Measurements from ENCODE around the gene NFAT5.

NFAT5 gene

GRCh38 chr16:69707920-69708683 lies 142.3 kb downstream of the NFAT5 start:
- TF ChIP-seq, protein P1, sequence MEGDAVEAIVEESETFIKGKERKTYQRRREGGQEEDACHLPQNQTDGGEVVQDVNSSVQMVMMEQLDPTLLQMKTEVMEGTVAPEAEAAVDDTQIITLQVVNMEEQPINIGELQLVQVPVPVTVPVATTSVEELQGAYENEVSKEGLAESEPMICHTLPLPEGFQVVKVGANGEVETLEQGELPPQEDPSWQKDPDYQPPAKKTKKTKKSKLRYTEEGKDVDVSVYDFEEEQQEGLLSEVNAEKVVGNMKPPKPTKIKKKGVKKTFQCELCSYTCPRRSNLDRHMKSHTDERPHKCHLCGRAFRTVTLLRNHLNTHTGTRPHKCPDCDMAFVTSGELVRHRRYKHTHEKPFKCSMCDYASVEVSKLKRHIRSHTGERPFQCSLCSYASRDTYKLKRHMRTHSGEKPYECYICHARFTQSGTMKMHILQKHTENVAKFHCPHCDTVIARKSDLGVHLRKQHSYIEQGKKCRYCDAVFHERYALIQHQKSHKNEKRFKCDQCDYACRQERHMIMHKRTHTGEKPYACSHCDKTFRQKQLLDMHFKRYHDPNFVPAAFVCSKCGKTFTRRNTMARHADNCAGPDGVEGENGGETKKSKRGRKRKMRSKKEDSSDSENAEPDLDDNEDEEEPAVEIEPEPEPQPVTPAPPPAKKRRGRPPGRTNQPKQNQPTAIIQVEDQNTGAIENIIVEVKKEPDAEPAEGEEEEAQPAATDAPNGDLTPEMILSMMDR (IDR thresholded peaks at IDR 0.05; ENCODE audit: low read depth, low read length): no peak
- H3K4me3 ChIP-seq (ENCODE audit: low read depth, low read length): no peak overlapping the region
- no peak for DNase-seq (ENCODE audit: low read depth, low spot score)
- in situ Hi-C loops (cut with HindIII; ENCODE audit: low sequenced_read_pairs): no loop called here

- in situ Hi-C loops (cut with HindIII; ENCODE audit: low sequenced_read_pairs): no loop called here
- TF ChIP-seq, protein P1 (IDR thresholded peaks at IDR 0.05; ENCODE audit: low read depth, low read length): peak; percentile 50
- H3K4me3 ChIP-seq (ENCODE audit: low read depth, low read length): no peak overlapping the region
- DNase-seq (ENCODE audit: low read depth, low spot score): peak; percentile 69
These were observed 143.8 kb downstream of the NFAT5 start for GRCh38 chr16:69709456-69710084.

- TF ChIP-seq, protein P1 (IDR thresholded peaks at IDR 0.05; ENCODE audit: low read depth, low read length): no peak
- in situ Hi-C loops (cut with HindIII; ENCODE audit: low sequenced_read_pairs): no loop called here
- DNase-seq (ENCODE audit: low read depth, low spot score): peak; percentile 66
- no peak overlapping the region for H3K4me3 ChIP-seq (ENCODE audit: low read depth, low read length)
These were observed 145.5 kb downstream of the NFAT5 start for GRCh38 chr16:69711115-69711740.

DNA sequence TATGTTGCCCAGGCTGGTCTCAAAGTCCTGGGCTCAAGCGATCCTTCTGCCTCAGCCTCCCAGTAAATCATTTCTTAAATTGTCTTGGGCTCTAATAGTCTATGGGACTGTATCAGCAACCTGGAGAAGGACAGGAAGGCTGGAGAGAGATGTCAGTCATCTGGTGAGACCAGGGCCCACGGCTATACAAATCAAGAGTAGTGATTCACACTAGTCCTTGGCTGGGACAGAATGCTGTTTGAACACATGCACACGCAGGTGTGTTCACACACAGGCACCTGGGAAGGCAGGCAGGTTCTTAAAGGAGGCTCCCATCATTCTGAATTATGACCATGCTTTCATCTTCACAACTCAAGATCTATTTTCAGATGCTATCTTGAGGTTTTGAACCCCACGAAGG lies 146.5 kb downstream of the NFAT5 start:
- no peak overlapping the region for H3K4me3 ChIP-seq (ENCODE audit: low read depth, low read length)
- TF ChIP-seq, protein P1 (IDR thresholded peaks at IDR 0.05; ENCODE audit: low read depth, low read length): no peak
- in situ Hi-C loops (cut with HindIII; ENCODE audit: low sequenced_read_pairs): no loop called here
- no peak for DNase-seq (ENCODE audit: low read depth, low spot score)

- TF ChIP-seq, protein P1 (IDR thresholded peaks at IDR 0.05; ENCODE audit: low read depth, low read length): no peak
- no peak overlapping the region for H3K4me3 ChIP-seq (ENCODE audit: low read depth, low read length)
- DNase-seq (ENCODE audit: low read depth, low spot score): no peak
- in situ Hi-C loops (cut with HindIII; ENCODE audit: low sequenced_read_pairs): no loop called here
These were observed 147.3 kb downstream of the NFAT5 start for GRCh38 chr16:69712914-69713581.

- in situ Hi-C loops (cut with HindIII; ENCODE audit: low sequenced_read_pairs): no loop called here
- no peak overlapping the region for H3K4me3 ChIP-seq (ENCODE audit: low read depth, low read length)
- TF ChIP-seq, protein P1 (IDR thresholded peaks at IDR 0.05; ENCODE audit: low read depth, low read length): no peak
- DNase-seq (ENCODE audit: low read depth, low spot score): no peak
These were observed 151.3 kb downstream of the NFAT5 start for GRCh38 chr16:69717066-69717465.

Measured in astrocyte of the spinal cord (primary cell).